CD4-positive, alpha-beta T cell treated with Interferon alpha-2 for 1 hour (primary cell): ENCODE measurements around the gene TMED9.
"Not testable (repeated sequence)": the region's sequence is repeated elsewhere in the genome, so short reads cannot be mapped to it uniquely, and the experiment has no call there.

Experiments
- DNase-seq, 2 donors: peaks; one replicate each; pipeline ENCODE4 v3.0.0-alpha.2; 2020 to 2022

Gene TMED9

GRCh38 chr5:177592010-177592834 is at the start of gene TMED9:
Gene TMED9, plus strand, starts transcription at chr5:177592203. Its CDS starts 12 bp downstream, at chr5:177592215.
- DNase-seq: peak; percentile 87 to 92

GRCh38 chr5:177542816-177543465 is 49.1 kb upstream of the TMED9 start:
- no peak for DNase-seq

GRCh38 chr5:177545487-177546257 is 46.3 kb upstream of the TMED9 start:
- DNase-seq: peak in 1 of 2 donors; percentile 37

- DNase-seq: peak in 1 of 2 donors; percentile 17
Observed at GRCh38 chr5:177546258-177546741, 45.7 kb upstream of the TMED9 start.

- DNase-seq: no peak
Observed at GRCh38 chr5:177547736-177548135, 44.3 kb upstream of the TMED9 start.

GRCh38 chr5:177548495-177548894 is 43.5 kb upstream of the TMED9 start:
- DNase-seq: no peak

GRCh38 chr5:177550122-177550521 is 41.9 kb upstream of the TMED9 start:
- DNase-seq: no peak

- DNase-seq: no peak
Observed at GRCh38 chr5:177552839-177553455, 39.1 kb upstream of the TMED9 start.

- peak in 1 of 2 donors; percentile 36 for DNase-seq
Observed at GRCh38 chr5:177553671-177554429, 38.2 kb upstream of the TMED9 start.

- peak; percentile 94 to 96 for DNase-seq
Observed at GRCh38 chr5:177554474-177555111, 37.4 kb upstream of the TMED9 start, which contains the start of gene FAM193B. Gene FAM193B, minus strand, starts transcription at chr5:177554563. Its CDS starts 105 bp downstream, at chr5:177554458.

- DNase-seq: no peak
Observed at GRCh38 chr5:177555228-177555627, 36.8 kb upstream of the TMED9 start.

- DNase-seq: no peak
Observed at GRCh38 chr5:177555665-177556064, 36.3 kb upstream of the TMED9 start.

GRCh38 chr5:177557041-177557647 is 34.9 kb upstream of the TMED9 start:
- peak in 1 of 2 donors; percentile 50 for DNase-seq

- DNase-seq: no peak
Observed at GRCh38 chr5:177557796-177558195, 34.2 kb upstream of the TMED9 start.

GRCh38 chr5:177559446-177559941 is 32.5 kb upstream of the TMED9 start:
- DNase-seq: not testable (repeated sequence)

- no peak for DNase-seq
Observed at GRCh38 chr5:177565046-177565445, 27.0 kb upstream of the TMED9 start.

- no peak for DNase-seq
Observed at GRCh38 chr5:177568326-177568725, 23.7 kb upstream of the TMED9 start.

GRCh38 chr5:177569894-177570293 is 22.1 kb upstream of the TMED9 start:
- no peak for DNase-seq

- DNase-seq: no peak
Observed at GRCh38 chr5:177575488-177575887, 16.5 kb upstream of the TMED9 start.

- no peak for DNase-seq
Observed at GRCh38 chr5:177576169-177576568, 15.8 kb upstream of the TMED9 start.

- DNase-seq: no peak
Observed at GRCh38 chr5:177578316-177578715, 13.7 kb upstream of the TMED9 start.
